HCT116 (cell line): ENCODE data around the gene HIPK2. TPM values are rescaled to one million over a fixed set of nuclear protein-coding genes. Genes with fewer than 3 reads are reported as not detected.

Experiments used
- ATAC-seq: fragments of 200-7000 bp; cut with Tn5 transposase; 2 replicates; pipeline ENCODE4 v1.9.1; 2020; ENCODE audit warnings: mild to moderate bottlenecking, moderate library complexity
- BruUV-seq: library from RNA; stranded (reverse); fragments of 400-500 nt; replicated peaks from 2 replicates; lab custom pipeline; 2021; lab: Mats Ljungman, UMichigan
- CTCF ChIA-PET: fragments of 300-600 bp; sonication (Branson Sonifier 250); formaldehyde crosslinking; loops from one replicate; lab custom pipeline; 2021; ENCODE audit warnings: antibody characterized with exemption; lab: Charles Lee
- POLR2A ChIA-PET: fragments of 300-600, 350-600 bp; sonication (Branson Sonifier 250); formaldehyde crosslinking; loops from one replicate; lab custom pipeline; 2021; ENCODE audit warnings: antibody characterized with exemption; lab: Charles Lee
- RAD21 ChIA-PET, 2 experiments: fragments of 300-600 bp; sonication (Branson Sonifier 250); formaldehyde crosslinking; loops; one replicate each; lab custom pipeline; 2023; ENCODE audit warnings: low total read pairs in 2 of 2; ENCODE audit not compliant: uncharacterized antibody in 2 of 2, unreplicated experiment in 2 of 2, low non-redundant PET in 1 of 2; lab: Charles Lee
- DNase-seq: peaks from one replicate; pipeline ENCODE4 v3.0.0-alpha.2; 2010; ENCODE audit warnings: low read depth, low spot score
- H2AFZ ChIP-seq: fragments of 200-600 bp; shearing (Covaris generic), sonication (generic); 2 replicates; pipeline ENCODE4 v1.6.1; 2017; ENCODE audit warnings: low read depth, mixed run types, mixed read lengths, antibody characterized with exemption, low read length; ENCODE audit not compliant: poor library complexity, severe bottlenecking
- H3K27ac ChIP-seq: 2 replicates; pipeline ENCODE4 v1.5.1; 2012; ENCODE audit warnings: low read depth, low read length
- H3K27me3 ChIP-seq: fragments of 200-600 bp; sonication (generic); 2 replicates; pipeline ENCODE4 v1.6.1; 2016; ENCODE audit warnings: mixed run types, low read length, mixed read lengths; ENCODE audit not compliant: insufficient read depth
- H3K36me3 ChIP-seq, 2 experiments: fragments of 200-500 bp in 1 of 2; fragments of 200-600 bp in 1 of 2; sonication (Bioruptor generic) in 1 of 2; sonication (generic) in 1 of 2; 2 replicates each; pipeline versions ENCODE4 v1.5.1 to v1.6.1; 2014 to 2016; ENCODE audit warnings: low read length in 2 of 2, inconsistent platforms in 1 of 2, mixed read lengths in 1 of 2, mixed run types in 1 of 2; ENCODE audit not compliant: insufficient read depth in 2 of 2, control insufficient read depth in 1 of 2
- H3K4me1 ChIP-seq, 2 experiments: fragments of 200-600 bp in 1 of 2; sonication (generic) in 1 of 2; 2 replicates each; pipeline versions ENCODE4 v1.5.1 to v1.6.1; 2012 to 2017; ENCODE audit warnings: low read length in 2 of 2, inconsistent platforms in 1 of 2, mild to moderate bottlenecking in 1 of 2, mixed read lengths in 1 of 2, mixed run types in 1 of 2, moderate library complexity in 1 of 2; ENCODE audit not compliant: insufficient read depth in 2 of 2, control insufficient read depth in 1 of 2
- H3K4me2 ChIP-seq: fragments of 200-600 bp; sonication (generic); 2 replicates; pipeline ENCODE4 v1.6.1; 2017; ENCODE audit warnings: mixed run types, low read length, mixed read lengths
- H3K4me3 ChIP-seq, 2 experiments: fragments of 200-600 bp in 1 of 2; sonication (generic) in 1 of 2; replicated peaks in 1 of 2; 2 replicates each; pipeline ENCODE4 v1.5.1; 2011 to 2016; ENCODE audit warnings: low read length in 2 of 2, control low read depth in 1 of 2, low read depth in 1 of 2, mild to moderate bottlenecking in 1 of 2, mixed read lengths in 1 of 2, mixed run types in 1 of 2
- H3K79me2 ChIP-seq: fragments of 200-600 bp; sonication (generic); 2 replicates; pipeline ENCODE4 v1.6.1; 2017; ENCODE audit warnings: mild to moderate bottlenecking, mixed run types, low read length, moderate library complexity, mixed read lengths; ENCODE audit not compliant: insufficient read depth
- H3K9ac ChIP-seq: fragments of 200-600 bp; sonication (generic); 2 replicates; pipeline ENCODE4 v1.6.1; 2016; ENCODE audit warnings: low read length, mixed read lengths
- H3K9me2 ChIP-seq: fragments of 200-600 bp; sonication (generic), shearing (Covaris generic); 2 replicates; pipeline ENCODE4 v1.6.1; 2017; ENCODE audit warnings: mixed run types, mild to moderate bottlenecking, moderate library complexity; ENCODE audit not compliant: insufficient read depth
- H3K9me3 ChIP-seq, 2 experiments: fragments of 200-500 bp in 1 of 2; fragments of 200-600 bp in 1 of 2; sonication (Bioruptor generic) in 1 of 2; sonication (generic) in 1 of 2; 2 replicates each; pipeline ENCODE4 v1.6.1; 2014 to 2017; ENCODE audit warnings: low read length in 2 of 2, mixed read lengths in 2 of 2, inconsistent platforms in 1 of 2, low read depth in 1 of 2, mild to moderate bottlenecking in 1 of 2, mixed run types in 1 of 2, moderate library complexity in 1 of 2; ENCODE audit not compliant: control insufficient read depth in 1 of 2, insufficient read depth in 1 of 2
- H4K20me1 ChIP-seq: fragments of 200-600 bp; sonication (generic), shearing (Covaris generic); 2 replicates; pipeline ENCODE4 v1.6.1; 2017; ENCODE audit warnings: mixed run types, mild to moderate bottlenecking, moderate library complexity; ENCODE audit not compliant: insufficient read depth
- CEBPB ChIP-seq: IDR thresholded peaks from 2 replicates; pipeline ENCODE4 v1.6.1; 2012; ENCODE audit warnings: low read depth
- EZH2 ChIP-seq: fragments of 200-600 bp; sonication (generic); IDR thresholded peaks from 2 replicates; pipeline ENCODE4 v1.6.1; 2017; ENCODE audit warnings: antibody characterized with exemption, mixed run types
- POLR2A ChIP-seq: IDR thresholded peaks from 2 replicates; pipeline ENCODE4 v1.7.0; 2011; ENCODE audit warnings: borderline replicate concordance; ENCODE audit not compliant: insufficient read depth, insufficient read length; ENCODE audit errors: extremely low read depth
- SIN3A ChIP-seq: IDR thresholded peaks from 2 replicates; pipeline ENCODE4 v1.6.1; 2012; ENCODE audit warnings: low read depth
- SRF ChIP-seq: IDR thresholded peaks from 2 replicates; pipeline ENCODE4 v1.6.1; 2012; ENCODE audit warnings: low read depth
- TCF7L2 ChIP-seq: IDR thresholded peaks from 2 replicates; pipeline ENCODE4 v1.7.0; 2011; ENCODE audit warnings: borderline replicate concordance, inconsistent platforms; ENCODE audit not compliant: insufficient read depth, insufficient read length; ENCODE audit errors: extremely low read depth
- YY1 ChIP-seq: IDR thresholded peaks from 2 replicates; pipeline ENCODE4 v1.6.1; 2011; ENCODE audit warnings: low read length, low read depth, moderate library complexity, mild to moderate bottlenecking; ENCODE audit not compliant: insufficient replicate concordance; ENCODE audit errors: extremely low read depth
- ZBTB33 ChIP-seq: IDR thresholded peaks from 2 replicates; pipeline ENCODE4 v1.6.1; 2011; ENCODE audit warnings: mild to moderate bottlenecking, low read length, moderate library complexity; ENCODE audit not compliant: insufficient replicate concordance; ENCODE audit errors: extremely low read depth
- ZFX ChIP-seq: fragments of 450-650 bp; IDR thresholded peaks from 2 replicates; pipeline ENCODE4 v1.6.1; 2017
- intact Hi-C: fragments of 100-400 bp; cut with micrococcal nuclease; formaldehyde crosslinking; loops from 2 replicates; pipeline ENCODE4 v1.10.0; 2022
- total RNA-seq: library from RNA; stranded (reverse); gene quantifications from one replicate; pipeline ENCODE4 v1.2.1, GENCODE V29; 2021; ENCODE audit not compliant: unreplicated experiment
- TF ChIP-seq, protein P1 (sequence below): IDR thresholded peaks from 2 replicates; pipeline ENCODE4 v1.6.1; 2012

Gene HIPK2
- total RNA-seq, 1 experiment from 2014 or later = 49.5 TPM

- ATAC-seq (no peak), DNase-seq (no peak)
- no peak overlapping the region for H3K4me3 ChIP-seq
- no peaks in the 10 kb centered on the region for H4K20me1 ChIP-seq
- CTCF ChIA-PET = no interaction called here
- H3K9me2 ChIP-seq = no peaks in the 10 kb centered on the region
- no peak overlapping the region for H3K9ac ChIP-seq
- H3K9me3 ChIP-seq = no peaks in the 10 kb centered on the region
- no TSS peak for BruUV-seq
- no peaks in the 10 kb centered on the region for H3K27me3 ChIP-seq
- H3K27ac ChIP-seq = no peak overlapping the region
- POLR2A ChIA-PET = interaction anchor here (0.7 kb wide), 1 partner anchor 30 kb away, joined by 3 read pairs; no protein-coding TSS in a partner anchor
- H3K4me1 ChIP-seq = peaks cover 0 to 62% of the 10 kb centered on the region in 2 experiments; a peak in 2 of 4 replicates
- no peaks in the 10 kb centered on the region for H3K79me2 ChIP-seq
- H3K4me2 ChIP-seq = no peak overlapping the region
- intact Hi-C loops = no loop called here
- no peaks in the 10 kb centered on the region for H3K36me3 ChIP-seq
- TF ChIP-seq, protein P1, sequence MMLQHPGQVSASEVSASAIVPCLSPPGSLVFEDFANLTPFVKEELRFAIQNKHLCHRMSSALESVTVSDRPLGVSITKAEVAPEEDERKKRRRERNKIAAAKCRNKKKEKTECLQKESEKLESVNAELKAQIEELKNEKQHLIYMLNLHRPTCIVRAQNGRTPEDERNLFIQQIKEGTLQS = no peak
- TF ChIP-seq, all 23 proteins: peak for 0
- no peak overlapping the region for H2AFZ ChIP-seq
- RAD21 ChIA-PET = no interaction called here
Measured at GRCh38 chr7:139650429-139651100, 127.2 kb downstream of the HIPK2 start.

DNA sequence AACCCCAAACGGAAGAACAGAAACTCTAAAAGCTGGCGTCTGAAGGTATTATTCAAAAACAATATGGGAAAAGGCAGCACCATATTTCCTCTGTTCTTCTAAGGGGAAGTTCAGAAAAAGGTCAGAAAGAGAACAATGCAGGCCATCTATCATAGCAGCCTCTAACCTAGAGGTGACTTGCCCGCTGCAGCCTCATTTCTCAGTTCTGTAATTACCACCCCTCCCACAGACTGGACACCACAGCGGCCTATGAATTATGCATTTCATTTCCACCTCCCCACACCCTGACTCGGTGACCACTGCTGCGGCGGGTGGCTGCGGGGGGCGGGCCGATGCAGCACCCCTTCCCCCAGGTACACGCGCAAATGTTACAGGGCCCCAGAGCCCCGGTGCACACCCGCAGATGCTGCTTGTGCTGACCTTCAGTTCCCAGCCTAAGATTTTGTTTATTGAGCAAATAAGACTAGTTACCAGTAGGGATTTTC lies 128.8 kb downstream of the HIPK2 start:
- ChIA-PET CTCF (interaction anchor here (1.9 to 5.2 kb wide), 2 partner anchors 12 to 355 kb away, joined by 5 to 55 read pairs; no protein-coding TSS in a partner anchor), POLR2A (no interaction called here), RAD21 (no interaction called here)
- no peaks in the 10 kb centered on the region for H4K20me1 ChIP-seq
- H3K4me1 ChIP-seq = peaks cover 0 to 49% of the 10 kb centered on the region in 2 experiments; a peak in 2 of 4 replicates
- no peak overlapping the region for H3K27ac ChIP-seq
- no peak overlapping the region for H3K4me3 ChIP-seq
- intact Hi-C loops = no loop called here
- ATAC-seq (no peak), DNase-seq (no peak)
- 0 out of 4 replicates have a peak, but pooled peaks cover 0 to 2% of the 10 kb centered on the region in 2 experiments for H3K36me3 ChIP-seq
- no peak overlapping the region for H2AFZ ChIP-seq
- no peak overlapping the region for H3K4me2 ChIP-seq
- peaks cover 5% of the 10 kb centered on the region; the same call in 1 of the 2 replicates for H3K79me2 ChIP-seq
- no peaks in the 10 kb centered on the region for H3K27me3 ChIP-seq
- no peaks in the 10 kb centered on the region for H3K9me3 ChIP-seq
- H3K9me2 ChIP-seq = no peaks in the 10 kb centered on the region
- BruUV-seq = no TSS peak
- TF ChIP-seq SIN3A = no peak
- no peak for TF ChIP-seq SRF
- TF ChIP-seq ZFX = no peak
- TF ChIP-seq YY1 = no peak
- TF ChIP-seq TCF7L2 = no peak
- TF ChIP-seq, protein P1 = no peak
- no peak for TF ChIP-seq CEBPB
- TF ChIP-seq ZBTB33 = no peak
- TF ChIP-seq POLR2A = no peak
- no peak for TF ChIP-seq EZH2
- H3K9ac ChIP-seq = no peak overlapping the region
